PC-3 (cell line): ENCODE data around the gene CHIA. TPM values are rescaled to one million over a fixed set of nuclear protein-coding genes. Genes with fewer than 3 reads are reported as not detected.

ENCODE experiments used
- ATAC-seq: fragments of 200-7000 bp; cut with Tn5 transposase; 2 replicates; pipeline ENCODE4 v1.9.1; 2020; ENCODE audit warnings: mild to moderate bottlenecking, moderate library complexity
- BruUV-seq: library from RNA; stranded (reverse); fragments of 400-500 nt; replicated peaks from 2 replicates; lab custom pipeline; 2021; lab: Mats Ljungman, UMichigan
- CTCF ChIA-PET: fragments of 300-600 bp; sonication (Branson Sonifier 250); formaldehyde crosslinking; loops from one replicate; lab custom pipeline; 2022; ENCODE audit warnings: antibody characterized with exemption; lab: Charles Lee
- POLR2A ChIA-PET: fragments of 300-600 bp; sonication (Branson Sonifier 250); formaldehyde crosslinking; loops from one replicate; lab custom pipeline; 2022; ENCODE audit warnings: antibody characterized with exemption; ENCODE audit not compliant: unreplicated experiment; lab: Charles Lee
- DNase-seq: peaks from one replicate; pipeline ENCODE4 v3.0.0-alpha.2; 2015
- H2AFZ ChIP-seq: fragments of 300-600 bp; sonication (generic); 2 replicates; pipeline ENCODE4 v1.6.0; 2016; ENCODE audit warnings: antibody characterized with exemption, low read length
- H3F3A ChIP-seq: fragments of 300-600 bp; sonication (generic); one replicate; pipeline ENCODE4 v1.6.0; 2017; ENCODE audit warnings: antibody characterized with exemption, low read length, control low read depth, mild to moderate bottlenecking; ENCODE audit not compliant: unreplicated experiment
- H3K27ac ChIP-seq: fragments of 300-600 bp; sonication (generic); 2 replicates; pipeline ENCODE4 v1.5.1; 2016; ENCODE audit warnings: mild to moderate bottlenecking, low read length
- H3K27me3 ChIP-seq: fragments of 300-600 bp; sonication (generic); 2 replicates; pipeline ENCODE4 v1.6.1; 2016; ENCODE audit warnings: low read length, mixed read lengths
- H3K36me3 ChIP-seq: fragments of 300-600 bp; sonication (generic); 2 replicates; pipeline ENCODE4 v1.6.1; 2016; ENCODE audit warnings: low read depth, mixed run types, low read length, mixed read lengths
- H3K4me1 ChIP-seq: fragments of 300-600 bp; sonication (generic); 2 replicates; pipeline ENCODE4 v1.5.1; 2016; ENCODE audit warnings: low read length; ENCODE audit not compliant: insufficient read depth
- H3K4me2 ChIP-seq: fragments of 300-600 bp; sonication (generic); 2 replicates; pipeline ENCODE4 v1.6.0; 2016; ENCODE audit warnings: low read length
- H3K4me3 ChIP-seq: fragments of 300-600 bp; sonication (generic); 2 replicates; pipeline ENCODE4 v1.5.1; 2016; ENCODE audit warnings: mild to moderate bottlenecking, low read length, mixed read lengths
- H3K79me2 ChIP-seq: fragments of 300-600 bp; sonication (generic); 2 replicates; pipeline ENCODE4 v1.6.1; 2017; ENCODE audit warnings: low read length, mixed read lengths
- H3K9ac ChIP-seq: fragments of 300-600 bp; sonication (generic); 2 replicates; pipeline ENCODE4 v1.6.0; 2016; ENCODE audit warnings: mild to moderate bottlenecking, low read length
- H3K9me2 ChIP-seq: fragments of 300-600 bp; sonication (generic); replicated peaks from 2 replicates; pipeline ENCODE4 v1.6.1; 2016; ENCODE audit warnings: mixed run types, low read length, mixed read lengths
- H3K9me3 ChIP-seq: fragments of 300-600 bp; sonication (generic); 2 replicates; pipeline ENCODE4 v1.6.1; 2016; ENCODE audit warnings: low read length, mixed read lengths
- H4K20me1 ChIP-seq: fragments of 300-600 bp; sonication (generic); 2 replicates; pipeline ENCODE4 v1.6.1; 2016; ENCODE audit warnings: low read length, mixed read lengths
- EZH2 ChIP-seq: fragments of 300-600 bp; sonication (generic); IDR thresholded peaks from one replicate; pipeline ENCODE4 v1.6.1; 2017; ENCODE audit warnings: antibody characterized with exemption, mild to moderate bottlenecking, low read length; ENCODE audit not compliant: unreplicated experiment
- EZH2phosphoT487 ChIP-seq: fragments of 300-600 bp; sonication (generic); IDR thresholded peaks from 2 replicates; pipeline ENCODE4 v1.6.1; 2018; ENCODE audit warnings: mild to moderate bottlenecking, antibody characterized with exemption, low read length, borderline replicate concordance
- intact Hi-C: fragments of 100-400 bp; cut with micrococcal nuclease; formaldehyde crosslinking; loops from 2 replicates; pipeline ENCODE4 v1.9.0; 2023
- total RNA-seq: library from RNA; depleted of rRNA; stranded (reverse); fragments of >200 nt; gene quantifications from 2 replicates; pipeline ENCODE4 v1.2.3, GENCODE V29; 2014
- TF ChIP-seq, protein P1 (sequence below): fragments of 300-600 bp; sonication (generic); conservative IDR thresholded peaks from 2 replicates; pipeline ENCODE4 v1.5.1; 2017; ENCODE audit warnings: antibody characterized with exemption, low read depth, mild to moderate bottlenecking, low read length

CHIA gene
- total RNA-seq, 1 experiment from 2014 or later: not detected

DNA sequence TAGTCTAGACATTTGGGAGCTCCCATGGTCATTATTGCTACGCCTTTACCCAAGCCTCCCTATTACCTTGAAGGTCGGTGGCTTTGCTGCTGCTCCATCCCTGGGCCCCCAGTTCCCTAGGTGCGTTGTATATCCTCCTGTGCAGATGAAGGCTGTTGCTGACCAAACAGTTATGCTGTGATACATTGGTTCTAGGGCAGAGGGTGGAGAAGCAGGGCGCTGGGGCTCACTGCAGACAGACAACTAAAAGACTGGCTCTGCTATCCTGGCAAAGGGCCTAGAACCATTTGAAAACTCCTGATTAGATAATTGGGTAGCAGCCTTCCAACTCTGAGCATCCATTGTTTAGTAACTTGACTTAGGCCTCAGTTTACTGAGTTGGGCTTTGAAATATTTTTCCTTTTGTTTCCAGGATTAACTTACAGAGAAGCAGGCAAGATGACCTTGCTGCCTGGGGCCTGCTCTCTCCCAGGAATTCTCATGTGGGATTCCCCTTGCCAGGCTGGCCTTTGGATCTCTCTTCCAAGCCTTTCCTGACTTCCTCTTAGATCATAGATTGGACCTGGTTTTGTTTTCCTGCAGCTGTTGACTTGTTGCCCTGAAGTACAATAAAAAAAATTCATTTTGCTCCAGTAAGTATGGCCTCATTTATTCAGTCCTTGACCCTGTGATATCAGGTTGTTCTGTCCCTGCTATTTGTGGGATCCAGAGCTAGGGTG is 47.7 kb upstream of the CHIA start:
- no TSS peak for BruUV-seq
- Histone ChIP-seq H3K9ac (no peak overlapping the region), H3K4me2 (no peak overlapping the region), H3K36me3 (no peaks in the 10 kb centered on the region), H3K4me1 (no peaks in the 10 kb centered on the region; the same call in 1 of the 2 replicates), H3K27ac (no peak overlapping the region), H3K9me3 (no peaks in the 10 kb centered on the region), H3K9me2 (no peaks in the 10 kb centered on the region), H3F3A (no peaks in the 10 kb centered on the region), H4K20me1 (no peaks in the 10 kb centered on the region), H2AFZ (no peak overlapping the region), H3K27me3 (no peaks in the 10 kb centered on the region), H3K79me2 (no peaks in the 10 kb centered on the region), H3K4me3 (no peak overlapping the region)
- DNase-seq (no peak), ATAC-seq (no peak)
- TF ChIP-seq EZH2phosphoT487: no peak
- TF ChIP-seq EZH2: no peak
- TF ChIP-seq, protein P1, sequence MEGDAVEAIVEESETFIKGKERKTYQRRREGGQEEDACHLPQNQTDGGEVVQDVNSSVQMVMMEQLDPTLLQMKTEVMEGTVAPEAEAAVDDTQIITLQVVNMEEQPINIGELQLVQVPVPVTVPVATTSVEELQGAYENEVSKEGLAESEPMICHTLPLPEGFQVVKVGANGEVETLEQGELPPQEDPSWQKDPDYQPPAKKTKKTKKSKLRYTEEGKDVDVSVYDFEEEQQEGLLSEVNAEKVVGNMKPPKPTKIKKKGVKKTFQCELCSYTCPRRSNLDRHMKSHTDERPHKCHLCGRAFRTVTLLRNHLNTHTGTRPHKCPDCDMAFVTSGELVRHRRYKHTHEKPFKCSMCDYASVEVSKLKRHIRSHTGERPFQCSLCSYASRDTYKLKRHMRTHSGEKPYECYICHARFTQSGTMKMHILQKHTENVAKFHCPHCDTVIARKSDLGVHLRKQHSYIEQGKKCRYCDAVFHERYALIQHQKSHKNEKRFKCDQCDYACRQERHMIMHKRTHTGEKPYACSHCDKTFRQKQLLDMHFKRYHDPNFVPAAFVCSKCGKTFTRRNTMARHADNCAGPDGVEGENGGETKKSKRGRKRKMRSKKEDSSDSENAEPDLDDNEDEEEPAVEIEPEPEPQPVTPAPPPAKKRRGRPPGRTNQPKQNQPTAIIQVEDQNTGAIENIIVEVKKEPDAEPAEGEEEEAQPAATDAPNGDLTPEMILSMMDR: no peak
- ChIA-PET POLR2A (no interaction called here), CTCF (no interaction called here)
- intact Hi-C loops: no loop called here

DNA sequence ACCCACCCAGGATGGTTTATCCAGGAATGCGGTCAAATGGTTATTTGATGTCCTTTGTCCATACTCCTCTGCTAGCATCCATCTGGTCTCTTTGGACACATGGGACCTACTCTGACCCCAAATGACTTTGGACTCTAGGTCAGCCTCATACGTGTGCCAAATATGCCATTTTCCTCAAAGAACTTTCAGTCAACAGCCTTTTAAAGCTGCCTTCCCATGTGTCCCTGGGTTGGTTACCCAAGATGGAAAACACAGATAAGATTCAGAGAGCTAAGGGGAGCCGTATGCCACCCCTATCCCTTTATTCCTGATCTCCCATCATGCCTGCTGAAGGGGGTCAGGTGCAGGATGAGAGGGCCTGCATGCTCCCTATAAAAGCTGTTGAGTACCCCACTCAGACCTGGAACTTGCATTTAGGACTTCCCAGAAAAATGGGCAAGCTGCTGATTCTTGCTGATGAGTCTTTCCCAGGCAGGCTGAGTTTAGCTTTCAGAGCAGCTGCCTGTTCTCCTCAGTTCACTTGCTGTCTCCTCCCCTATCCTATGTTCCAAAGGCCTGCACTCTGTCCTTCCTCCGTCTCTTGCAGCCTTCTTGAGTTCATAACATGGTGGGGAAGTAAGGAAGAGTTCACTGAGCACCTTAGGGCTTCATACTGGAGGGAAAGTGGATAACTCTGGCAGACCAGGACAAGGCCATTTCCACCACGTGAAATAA is 43.4 kb upstream of the CHIA start:
- no peak overlapping the region for H3K4me2 ChIP-seq
- no peaks in the 10 kb centered on the region for H4K20me1 ChIP-seq
- no peak overlapping the region for H3K9ac ChIP-seq
- ChIA-PET CTCF (no interaction called here), POLR2A (no interaction called here)
- peaks cover 11% of the 10 kb centered on the region; the same call in 1 of the 2 replicates for H3K27me3 ChIP-seq
- no TSS peak for BruUV-seq
- no peak overlapping the region for H3K27ac ChIP-seq
- H3K4me3 ChIP-seq: no peak overlapping the region
- no peaks in the 10 kb centered on the region for H3K36me3 ChIP-seq
- TF ChIP-seq EZH2phosphoT487 (no peak), EZH2 (no peak)
- TF ChIP-seq, protein P1: no peak
- no peak for ATAC-seq
- H3K79me2 ChIP-seq: no peaks in the 10 kb centered on the region
- no peaks in the 10 kb centered on the region for H3F3A ChIP-seq
- no peak for DNase-seq
- H3K4me1 ChIP-seq: no peaks in the 10 kb centered on the region
- intact Hi-C loops: no loop called here
- no peak overlapping the region for H2AFZ ChIP-seq
- H3K9me3 ChIP-seq: no peaks in the 10 kb centered on the region
- no peaks in the 10 kb centered on the region for H3K9me2 ChIP-seq

DNA sequence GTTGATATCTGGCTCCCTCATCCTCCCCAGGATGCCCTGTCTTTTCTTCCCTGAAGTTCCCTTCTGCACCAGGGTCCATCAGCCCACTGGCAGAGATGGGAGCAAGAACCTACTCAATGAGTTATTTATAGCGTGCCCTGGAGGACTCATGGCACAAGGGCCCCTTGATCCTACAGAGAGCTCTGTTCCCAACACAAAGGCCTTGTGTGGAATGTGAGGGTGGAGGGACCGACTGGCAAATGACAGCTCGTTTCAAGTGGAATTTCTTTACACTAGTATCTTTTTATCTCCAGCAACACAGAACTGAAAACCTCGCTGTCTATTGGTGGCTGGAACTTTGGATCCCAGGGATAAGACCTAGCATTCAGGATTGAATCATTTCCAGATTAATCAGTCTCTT is 40.7 kb upstream of the CHIA start:
- no peaks in the 10 kb centered on the region for H3K36me3 ChIP-seq
- ChIA-PET CTCF (no interaction called here), POLR2A (no interaction called here)
- ATAC-seq (no peak), DNase-seq (no peak)
- no peak overlapping the region for H3K4me3 ChIP-seq
- no peak overlapping the region for H3K27ac ChIP-seq
- no peaks in the 10 kb centered on the region for H3K79me2 ChIP-seq
- H3K4me1 ChIP-seq: no peaks in the 10 kb centered on the region
- BruUV-seq: no TSS peak
- H3K9ac ChIP-seq: no peak overlapping the region
- no peaks in the 10 kb centered on the region for H3K9me3 ChIP-seq
- no peaks in the 10 kb centered on the region for H3K9me2 ChIP-seq
- H3K27me3 ChIP-seq: peaks cover 15% of the 10 kb centered on the region; the same call in 1 of the 2 replicates
- intact Hi-C loops: no loop called here
- no peaks in the 10 kb centered on the region for H4K20me1 ChIP-seq
- no peak overlapping the region for H2AFZ ChIP-seq
- no peak overlapping the region for H3K4me2 ChIP-seq
- TF ChIP-seq EZH2phosphoT487: no peak
- TF ChIP-seq, protein P1: no peak
- TF ChIP-seq EZH2: no peak
- H3F3A ChIP-seq: no peaks in the 10 kb centered on the region
